Activated CD4-positive, alpha-beta T cell treated with anti-CD3 and anti-CD28 coated beads, Interleukin-2, Interleukin-6, amounts not matched to agents 100 ng/mL and 50 ng/mL, durations not matched to agents 16 hours and 8 hours (primary cell): Measurements from ENCODE around the gene VEGFD.

Experiments
- DNase-seq: peaks from one replicate; pipeline ENCODE4 v3.0.0-alpha.2; 2020

Gene VEGFD, protein sequence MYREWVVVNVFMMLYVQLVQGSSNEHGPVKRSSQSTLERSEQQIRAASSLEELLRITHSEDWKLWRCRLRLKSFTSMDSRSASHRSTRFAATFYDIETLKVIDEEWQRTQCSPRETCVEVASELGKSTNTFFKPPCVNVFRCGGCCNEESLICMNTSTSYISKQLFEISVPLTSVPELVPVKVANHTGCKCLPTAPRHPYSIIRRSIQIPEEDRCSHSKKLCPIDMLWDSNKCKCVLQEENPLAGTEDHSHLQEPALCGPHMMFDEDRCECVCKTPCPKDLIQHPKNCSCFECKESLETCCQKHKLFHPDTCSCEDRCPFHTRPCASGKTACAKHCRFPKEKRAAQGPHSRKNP

DNA sequence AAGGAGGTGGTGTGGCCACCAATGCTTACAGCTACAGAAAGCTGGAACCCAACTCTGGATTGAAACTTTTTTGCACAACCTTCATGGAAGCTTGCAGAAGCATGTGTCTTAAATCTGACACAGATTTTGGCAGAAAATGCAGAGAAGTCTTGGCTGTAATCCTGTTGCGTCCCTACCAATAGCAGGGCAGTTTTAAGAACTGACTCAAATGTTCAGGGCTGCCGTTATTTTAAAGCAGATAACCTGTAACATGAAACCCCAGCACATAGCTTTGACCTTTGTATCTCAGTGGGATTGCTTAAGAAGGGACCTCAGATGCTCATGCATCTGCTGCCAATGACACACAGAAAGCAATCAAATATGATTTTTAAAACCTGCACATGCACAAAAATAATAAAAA is at the start of gene VEGFD:
TSS of gene VEGFD (minus strand) at position 110 of the 400 bp plus-strand sequence. CDS start 467 bp downstream, outside the sequence.
- no peak for DNase-seq

DNA sequence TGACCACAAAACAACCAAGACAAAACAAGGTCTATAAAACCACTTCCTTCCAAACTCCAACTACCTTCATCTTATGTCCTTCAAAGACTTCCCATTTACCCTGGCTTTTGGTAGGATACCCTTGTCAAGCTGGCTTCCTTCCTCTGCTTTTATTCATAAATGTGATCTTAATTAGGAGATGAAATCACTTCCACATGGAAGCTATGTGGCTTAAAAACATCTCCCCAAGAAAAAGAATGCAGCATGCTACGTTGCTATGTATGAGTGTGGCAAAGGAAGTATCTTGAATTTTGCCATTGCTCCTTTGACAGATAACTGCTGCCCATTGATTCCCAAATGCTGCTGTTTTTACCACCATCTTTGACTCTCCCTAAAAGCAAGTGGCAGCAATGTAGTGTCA is 46.4 kb upstream of the VEGFD start:
- no peak for DNase-seq

DNA sequence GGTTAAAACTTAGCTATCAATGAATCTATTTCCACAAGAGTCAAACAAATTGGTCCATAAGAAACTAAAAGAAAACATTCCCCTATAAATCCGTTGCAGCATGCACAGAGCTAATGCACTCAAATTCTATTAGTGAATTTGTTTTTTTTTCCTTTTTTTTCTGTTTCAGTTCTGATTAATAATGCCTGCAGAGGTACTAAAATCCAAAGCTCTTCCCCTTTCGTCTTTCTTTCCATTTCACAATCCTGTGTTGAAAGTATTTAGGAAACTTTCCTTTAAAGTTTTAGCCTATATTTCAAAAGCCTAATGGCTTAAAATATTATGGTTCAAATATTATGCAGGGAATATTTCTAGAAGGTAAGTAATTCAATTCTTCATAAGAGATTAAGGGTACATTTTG is 45.9 kb upstream of the VEGFD start:
- DNase-seq = no peak

DNA sequence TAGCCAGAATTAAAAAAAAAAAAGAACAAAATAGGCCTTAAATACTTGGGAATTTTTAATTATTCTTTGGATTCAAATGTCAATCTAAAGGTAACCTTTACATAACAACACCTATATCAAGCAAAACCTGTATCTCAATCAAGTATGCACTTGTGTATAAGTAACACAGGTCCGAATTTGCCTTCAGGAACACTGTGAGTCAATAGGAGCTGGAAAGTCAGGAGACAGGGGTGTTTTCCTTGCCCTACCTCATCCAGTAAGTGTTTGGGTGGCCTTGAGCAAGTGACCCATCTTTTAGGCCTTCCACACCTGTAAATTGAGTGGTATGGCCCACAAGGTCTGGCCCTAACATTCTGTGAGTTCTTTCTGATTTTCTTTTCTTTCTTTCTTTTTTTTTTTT is 40.8 kb upstream of the VEGFD start:
- DNase-seq = no peak

DNA sequence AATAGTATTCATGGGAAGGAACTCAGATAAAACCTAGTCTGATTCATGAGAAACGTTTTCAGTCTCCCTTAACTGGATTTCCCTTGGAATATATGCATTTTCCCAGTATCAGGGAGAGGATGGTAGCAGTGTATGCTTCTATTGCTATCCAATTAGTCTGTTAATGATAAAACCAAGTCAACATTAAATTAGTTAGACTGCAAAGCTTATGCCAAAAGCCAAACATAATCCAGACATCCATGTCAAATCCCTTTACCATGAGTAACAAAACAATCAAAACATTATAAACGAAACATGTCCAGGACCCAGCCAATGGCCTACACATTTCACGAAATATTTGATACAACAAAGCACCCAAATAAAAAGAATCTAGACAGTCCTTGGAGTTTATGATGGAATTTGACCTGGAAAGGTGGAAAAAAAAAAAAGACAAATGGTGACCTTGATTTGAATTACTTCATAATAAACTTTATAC is 34.5 kb upstream of the VEGFD start:
- no peak for DNase-seq

DNA sequence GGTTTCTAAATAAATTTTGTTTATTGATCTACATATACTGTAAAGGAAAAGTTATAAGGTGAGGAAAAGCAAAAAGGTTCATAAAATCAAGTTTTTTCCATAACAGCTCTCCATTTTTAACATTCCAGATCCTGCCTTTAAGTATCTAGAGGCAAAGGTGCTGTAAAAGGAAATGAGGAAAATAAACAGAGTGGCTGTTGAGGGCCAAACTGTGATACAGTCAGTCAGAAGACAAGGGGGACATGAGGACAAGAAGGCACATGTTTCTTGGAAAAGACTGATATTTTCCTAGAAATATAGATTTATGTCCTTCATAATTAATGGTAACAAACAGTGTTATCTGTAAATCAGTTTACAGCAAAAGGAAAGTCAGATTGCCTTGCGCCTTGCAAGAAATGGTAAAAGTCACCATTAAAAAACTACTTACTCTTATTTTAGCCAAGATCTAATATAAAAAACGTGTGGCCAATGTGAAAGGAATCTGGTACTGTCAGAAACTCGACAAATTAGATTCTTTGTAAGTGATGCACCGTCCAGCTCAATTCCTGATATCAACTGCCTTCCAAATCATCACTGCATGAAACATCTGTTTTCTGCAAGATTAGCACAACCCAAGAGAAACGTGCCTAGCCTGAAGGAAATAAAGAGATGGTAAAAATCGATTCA is 34.0 kb upstream of the VEGFD start:
- no peak for DNase-seq

DNA sequence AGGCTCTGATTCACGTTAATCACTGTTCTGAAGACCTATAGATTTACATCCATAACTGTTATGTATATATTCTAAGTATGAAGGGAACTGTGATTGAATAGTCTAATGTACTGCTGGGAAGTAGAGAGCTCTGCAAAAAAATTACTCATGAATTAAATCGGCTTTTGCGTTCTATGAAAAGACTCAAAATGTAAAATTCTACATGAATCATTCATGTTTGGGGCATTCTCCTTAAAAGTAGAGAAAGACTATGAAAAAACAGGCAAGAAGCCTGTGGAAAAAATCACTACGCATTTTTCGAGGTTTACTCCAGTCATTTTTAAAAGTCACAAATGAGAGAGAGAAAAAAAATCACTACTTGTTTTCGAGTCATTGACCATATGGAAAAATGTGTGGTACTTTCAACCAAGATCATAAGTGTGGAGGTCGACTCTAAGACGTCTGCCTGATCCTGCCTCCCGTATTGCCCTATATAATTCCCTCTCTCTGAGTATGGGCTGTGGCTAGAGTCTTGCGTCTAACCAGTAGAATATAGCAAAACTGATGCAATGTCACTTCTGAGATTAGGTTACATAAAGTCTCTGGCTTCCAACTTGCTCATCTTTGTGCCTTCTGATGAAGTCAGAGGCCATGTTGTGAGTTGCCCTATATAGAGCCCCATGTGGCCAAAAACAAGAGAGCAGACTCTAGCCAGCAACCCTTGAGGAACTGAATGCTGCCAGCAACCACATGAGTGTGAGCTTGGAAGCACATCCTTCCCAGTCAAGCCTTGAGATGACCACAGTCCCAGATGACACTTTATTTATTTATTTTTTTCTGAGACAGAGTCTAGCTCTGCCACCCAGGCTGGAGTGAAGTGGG is 32.1 kb upstream of the VEGFD start:
- peak; percentile 1 for DNase-seq

DNA sequence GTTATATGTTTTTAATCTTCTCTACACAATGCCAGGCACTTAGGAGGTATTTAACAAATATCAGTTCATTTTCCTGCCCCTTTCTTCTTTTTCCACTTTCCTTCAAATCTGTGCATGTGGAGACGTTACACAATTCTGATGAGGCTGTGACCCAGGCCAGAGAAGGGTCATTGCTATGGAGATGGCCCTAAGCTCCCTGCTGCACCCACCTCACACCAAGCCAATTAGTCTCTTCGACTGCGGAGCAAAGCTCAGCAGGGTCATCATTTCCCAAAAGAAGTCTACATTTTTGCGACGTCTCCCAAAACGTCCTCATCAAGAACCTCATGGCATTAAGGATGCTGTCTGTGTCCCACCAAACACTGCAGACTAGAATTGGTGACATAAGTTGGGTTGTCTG is 28.9 kb upstream of the VEGFD start:
- no peak for DNase-seq

DNA sequence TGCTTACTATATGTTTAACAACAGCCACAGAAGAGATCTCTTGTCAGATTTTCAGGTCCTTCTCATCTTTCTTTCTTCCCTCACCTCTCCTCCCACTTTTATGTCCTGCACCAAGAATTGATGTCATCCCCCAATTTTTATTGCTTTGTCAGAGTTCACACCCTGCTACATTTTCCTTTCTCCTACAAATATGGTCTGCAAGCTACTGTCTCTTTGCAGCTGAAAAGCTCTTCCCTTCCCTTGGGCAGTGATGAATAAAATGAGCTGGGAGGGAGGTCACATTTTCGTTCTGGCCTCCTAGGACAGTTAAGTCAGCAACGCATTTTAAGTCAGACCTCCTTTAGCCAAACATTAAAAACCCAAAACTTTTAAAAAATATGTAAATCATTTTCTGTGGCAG is 26.7 kb upstream of the VEGFD start:
- no peak for DNase-seq

DNA sequence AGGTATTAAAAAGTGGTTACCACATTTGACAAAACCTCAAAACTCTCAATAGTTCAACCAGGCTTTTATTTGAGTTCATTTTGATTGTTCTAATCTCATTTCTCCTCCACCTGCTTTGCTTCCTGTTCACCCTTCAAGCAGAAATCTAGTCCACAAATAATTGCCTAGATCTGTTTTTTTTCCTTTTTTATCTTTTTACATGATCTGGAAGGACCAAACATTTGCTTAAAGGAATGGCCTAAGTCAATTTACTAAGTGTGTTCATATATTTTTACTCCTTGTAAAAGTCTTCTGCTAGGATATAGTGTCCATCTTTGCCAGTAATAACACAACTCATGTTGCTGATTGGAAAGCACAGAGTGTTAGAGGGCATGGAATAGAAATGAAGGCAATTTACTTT is 26.2 kb upstream of the VEGFD start:
- no peak for DNase-seq

DNA sequence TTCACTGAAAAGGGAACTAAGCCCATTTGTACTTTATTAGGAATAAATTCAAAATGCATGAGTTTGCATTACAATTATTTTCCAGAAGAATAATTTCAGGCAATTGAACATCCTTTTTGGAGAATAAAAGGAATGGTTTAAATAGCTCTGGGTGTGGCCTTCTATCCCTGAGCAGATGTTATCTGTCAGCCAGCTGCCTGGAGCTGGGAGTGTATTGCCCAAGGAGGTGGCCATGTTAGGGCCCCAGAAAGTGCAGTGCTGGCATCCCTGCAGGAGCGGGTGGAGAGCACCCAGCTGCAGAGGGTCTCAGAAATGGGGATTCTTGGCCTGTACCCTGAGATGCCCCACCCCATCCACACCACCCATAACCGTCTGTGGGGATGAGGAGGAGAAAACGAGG is 21.6 kb upstream of the VEGFD start:
- no peak for DNase-seq

DNA sequence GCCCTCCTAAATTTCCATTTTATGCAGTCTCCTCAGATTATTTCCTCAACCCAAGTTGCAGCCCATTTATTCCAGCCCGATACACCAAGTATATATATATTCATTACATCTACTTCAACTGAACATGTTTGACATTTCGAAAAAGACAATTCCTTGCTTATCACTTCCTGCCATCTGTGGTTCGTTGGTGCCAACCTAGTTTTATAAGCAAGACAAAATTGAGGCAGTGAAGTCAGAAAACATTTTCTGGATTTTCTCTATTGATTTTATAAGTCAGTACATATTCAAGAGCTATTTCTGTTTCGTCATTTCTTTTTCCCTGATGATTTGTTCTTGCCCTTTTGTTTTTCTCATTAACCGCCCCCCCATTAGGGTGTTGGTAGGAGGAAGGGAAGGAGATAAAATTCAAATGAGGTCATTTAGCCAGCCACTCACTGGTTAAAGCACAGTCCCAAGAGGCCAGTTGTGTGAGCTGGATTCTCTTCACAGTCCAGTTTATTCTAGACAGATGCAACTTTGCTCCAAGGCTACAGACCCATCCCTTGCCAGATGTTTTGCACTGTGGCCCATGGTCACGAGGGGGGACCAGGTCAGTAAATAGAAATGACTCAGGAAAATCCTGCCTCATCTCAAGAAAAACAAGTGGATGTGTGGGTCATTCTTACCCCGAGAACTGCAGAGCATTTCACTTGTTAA is 20.3 kb upstream of the VEGFD start:
- DNase-seq = no peak

DNA sequence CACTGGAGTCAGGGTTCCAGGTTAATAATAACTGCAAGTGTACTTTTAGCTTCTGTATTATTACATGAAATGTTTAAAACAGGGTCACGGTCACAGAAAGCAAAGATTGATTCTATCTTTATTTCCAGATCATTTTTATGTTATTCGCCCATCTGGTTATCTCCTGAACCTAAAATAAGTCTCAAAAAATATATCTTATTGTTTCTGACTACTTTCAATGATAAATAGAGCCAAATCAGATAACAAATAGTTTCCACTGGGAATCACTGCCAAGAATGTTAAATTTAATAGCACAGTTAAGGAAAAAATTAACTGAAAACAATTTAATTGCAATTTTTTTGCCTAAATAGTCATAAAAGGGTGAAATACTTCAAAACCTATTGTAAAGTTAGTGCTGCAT is 17.2 kb upstream of the VEGFD start:
- no peak for DNase-seq

DNA sequence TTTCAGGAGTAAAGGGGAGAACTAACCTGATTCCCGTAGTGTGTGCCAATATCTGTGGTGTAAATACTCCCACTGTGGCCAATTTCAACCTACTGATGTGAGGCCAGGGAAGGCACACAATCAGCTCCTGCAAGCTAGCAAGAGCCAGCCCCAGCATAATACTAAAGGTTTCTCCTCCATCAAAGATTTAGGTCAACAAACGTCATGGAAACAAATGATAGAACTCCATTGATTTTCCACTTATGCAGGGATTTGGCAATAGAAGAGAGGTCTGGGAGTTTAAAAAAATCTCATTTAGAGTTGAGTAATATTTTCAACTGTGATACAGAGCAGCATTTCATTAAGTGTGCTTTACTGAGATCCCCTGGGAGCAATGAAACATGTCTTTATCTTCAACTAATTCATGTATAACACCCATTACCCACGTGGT is 15.8 kb upstream of the VEGFD start:
- no peak for DNase-seq

DNA sequence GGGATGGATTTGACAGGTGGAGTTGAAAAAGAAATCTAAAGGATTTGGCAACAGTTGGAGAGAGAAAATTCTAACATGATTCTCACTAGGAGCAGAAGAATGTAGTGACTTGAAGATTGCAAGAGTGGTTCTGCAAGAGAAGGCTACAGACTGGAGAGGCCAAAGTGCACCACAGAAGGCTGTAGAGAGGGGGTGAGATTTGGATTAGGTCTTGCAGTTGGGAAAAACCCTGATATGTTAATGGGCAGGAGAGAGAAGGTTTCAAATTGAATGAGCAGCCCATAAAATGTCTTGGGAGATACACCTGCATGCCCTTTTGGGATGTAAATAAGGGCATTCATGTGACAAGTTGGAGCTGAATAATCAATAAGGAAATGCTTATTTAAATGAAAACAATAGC is 14.7 kb upstream of the VEGFD start:
- DNase-seq = no peak

DNA sequence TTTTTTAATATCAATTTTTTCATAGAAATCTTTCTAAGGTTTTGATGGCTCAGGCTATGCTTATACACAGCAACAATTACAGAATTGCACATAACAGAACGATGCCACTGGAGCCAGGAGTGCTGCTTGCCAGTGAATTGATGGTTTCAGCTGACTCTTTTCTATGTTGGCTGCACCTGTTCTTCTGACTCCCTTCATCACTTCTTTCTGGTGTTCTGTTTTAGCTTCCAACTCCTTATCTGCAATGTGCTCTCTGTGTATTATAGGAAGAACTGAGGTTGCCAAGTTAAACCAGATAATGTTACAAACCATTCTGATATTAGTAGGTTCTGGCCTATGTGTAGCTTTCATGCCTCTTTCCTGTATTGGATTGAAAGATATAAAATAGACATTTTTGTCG is 11.6 kb upstream of the VEGFD start:
- no peak for DNase-seq

DNA sequence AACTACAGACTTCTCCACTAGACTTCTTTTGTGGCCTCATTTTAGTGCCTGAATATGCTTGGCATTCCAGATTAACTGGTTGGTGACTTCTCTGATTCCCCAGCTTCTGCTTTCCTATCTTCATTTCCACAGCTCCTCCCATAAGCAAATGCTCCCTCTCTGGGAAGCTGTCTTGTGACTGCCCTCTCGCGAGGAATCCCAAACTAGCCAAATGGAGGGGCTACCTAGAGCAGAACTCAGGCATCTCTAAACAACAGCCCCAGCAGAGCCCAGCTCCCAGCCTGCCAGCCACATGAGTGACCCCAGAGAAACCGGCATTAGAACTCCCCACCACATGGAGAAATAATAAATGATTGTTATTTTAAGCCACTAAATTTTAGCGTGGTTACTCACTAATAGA is 7.6 kb upstream of the VEGFD start:
- DNase-seq = no peak

DNA sequence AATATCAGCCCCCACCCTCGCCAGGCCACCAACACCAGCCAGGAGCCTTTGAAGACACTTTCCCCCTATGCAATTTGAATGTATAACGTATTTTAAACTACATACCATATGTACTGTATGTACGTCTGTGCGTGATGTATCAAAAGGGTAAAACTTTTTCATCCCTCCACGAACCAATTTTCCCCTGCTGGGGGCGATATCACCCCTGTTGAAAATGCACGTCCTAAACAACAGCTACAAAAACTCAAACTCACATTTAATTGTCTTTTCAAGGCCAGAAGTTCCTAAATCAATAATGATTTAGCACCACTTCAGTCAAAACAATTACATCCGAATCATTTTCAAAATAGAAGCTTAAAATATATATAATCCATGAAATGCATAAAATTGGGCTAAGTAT is 1.4 kb downstream of the VEGFD start:
- no peak for DNase-seq

DNA sequence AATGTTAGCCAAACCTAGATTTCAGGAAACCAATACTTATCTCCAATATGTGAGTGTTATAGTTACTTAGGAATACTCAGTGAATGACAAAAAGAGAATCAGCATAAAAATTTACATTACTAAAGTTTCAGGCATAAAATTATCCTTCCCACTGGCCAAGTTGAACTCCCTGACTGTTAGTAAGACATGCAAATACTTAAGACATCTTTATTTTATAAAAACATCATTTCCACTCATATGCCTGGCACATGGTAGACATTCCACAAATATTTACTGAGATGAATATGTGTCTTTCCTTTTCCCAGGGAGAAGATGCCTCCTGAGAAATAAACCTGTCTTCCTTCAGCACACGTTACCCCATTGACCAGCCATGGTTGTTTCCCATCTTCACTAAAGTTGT is 7.3 kb downstream of the VEGFD start:
- DNase-seq = no peak

DNA sequence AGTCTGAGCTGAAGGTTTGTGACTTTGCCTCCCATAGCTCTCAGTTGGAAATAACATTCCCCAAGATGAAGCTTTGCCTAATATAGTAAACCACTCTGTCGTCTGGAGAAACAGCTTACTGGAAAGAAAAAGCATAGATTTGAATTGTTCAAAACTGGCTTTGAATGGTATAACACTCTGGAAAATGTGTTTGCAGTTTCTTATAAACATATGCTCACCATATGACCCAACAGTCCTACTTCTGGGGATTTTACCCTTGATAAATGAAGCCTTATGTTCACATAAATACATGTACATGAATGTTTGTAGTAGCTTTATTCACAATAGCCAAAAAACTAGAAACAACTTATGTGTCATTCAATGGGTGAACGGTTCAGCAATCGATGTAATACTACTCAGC is 10.2 kb downstream of the VEGFD start:
- no peak for DNase-seq

DNA sequence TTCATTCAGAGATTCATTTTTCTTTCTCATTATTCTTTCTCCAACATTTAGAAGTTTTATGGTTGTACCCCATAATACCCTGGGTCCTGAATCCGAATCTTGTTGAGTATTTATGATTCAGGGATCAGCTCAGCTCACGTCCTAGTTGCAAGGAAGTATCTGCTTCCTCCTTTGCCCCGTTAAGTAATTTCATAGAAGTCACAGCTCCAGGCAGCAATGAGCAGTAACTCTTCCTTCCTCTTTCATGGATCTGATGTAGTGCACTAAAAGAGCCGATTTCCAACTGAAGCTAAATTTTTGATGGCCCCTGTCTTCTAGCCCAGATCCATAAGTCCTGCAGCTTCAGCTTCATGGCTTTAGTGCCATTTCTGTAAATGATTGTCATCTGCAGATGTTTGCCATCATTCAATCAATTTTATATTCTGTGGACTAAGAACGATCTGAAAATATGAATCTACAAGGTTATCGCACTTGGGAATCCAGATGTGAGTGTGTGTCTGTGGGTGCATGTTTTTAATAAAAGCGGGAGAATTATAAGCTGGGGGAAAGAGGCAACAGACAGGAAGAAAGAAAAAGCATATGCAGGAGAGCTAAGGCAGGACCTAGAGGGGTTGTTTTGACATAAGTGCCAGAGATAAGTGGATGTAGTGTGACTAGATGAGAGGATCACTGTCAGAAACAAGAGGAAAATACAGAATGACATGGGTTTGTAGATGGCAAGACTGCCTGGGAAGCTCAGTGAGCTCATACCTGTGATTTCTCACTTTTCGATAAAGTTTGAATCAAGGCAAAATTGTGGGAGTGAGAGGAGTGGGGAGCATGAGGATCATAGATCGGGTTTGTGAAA is 17.5 kb downstream of the VEGFD start:
- no peak for DNase-seq

DNA sequence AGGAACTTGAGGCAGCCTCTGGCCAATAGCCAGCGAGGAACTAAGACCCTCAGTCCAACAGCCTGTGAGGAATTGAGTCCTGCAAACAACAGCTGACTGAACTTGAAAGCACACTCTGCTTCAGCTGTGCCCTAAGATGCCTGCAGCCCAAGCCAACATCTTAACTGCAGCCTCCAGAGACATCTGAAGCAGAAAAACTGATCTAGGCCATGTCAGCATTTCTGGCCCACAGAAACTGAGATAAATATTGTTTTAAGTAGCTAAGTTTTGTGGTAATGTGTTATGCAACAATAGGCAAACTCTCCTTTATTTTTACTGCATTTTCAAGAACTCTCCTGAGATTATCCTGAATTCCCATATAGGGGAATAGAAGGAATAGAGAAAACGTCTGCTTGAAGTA is 24.5 kb downstream of the VEGFD start:
- DNase-seq = no peak
